Large intestine (tissue), 3 donors: Measurements from ENCODE around the gene LCE1F. TPM values are rescaled to one million over a fixed set of nuclear protein-coding genes. Genes with fewer than 3 reads are reported as not detected.

Source experiments
- DNase-seq, 2 donors: peaks; one replicate each; pipeline versions ENCODE4 v3.0.0 to v3.0.0-alpha.2; 2013
- H3K27ac ChIP-seq: one replicate; pipeline ENCODE4 v1.5.1; 2013; ENCODE audit warnings: low read length
- H3K27me3 ChIP-seq: 2 replicates; pipeline ENCODE4 v1.6.1; 2013; ENCODE audit warnings: low read length; ENCODE audit not compliant: control insufficient read depth, insufficient read depth
- H3K36me3 ChIP-seq: 2 replicates; pipeline ENCODE4 v1.6.1; 2013; ENCODE audit warnings: low read length; ENCODE audit not compliant: control insufficient read depth, insufficient read depth
- H3K4me1 ChIP-seq: one replicate; pipeline ENCODE4 v1.6.1; 2013; ENCODE audit warnings: low read length; ENCODE audit not compliant: control insufficient read depth, insufficient read depth
- H3K4me3 ChIP-seq: one replicate; pipeline ENCODE4 v1.5.1; 2013; ENCODE audit warnings: low read length
- H3K9me3 ChIP-seq: one replicate; pipeline ENCODE4 v1.6.1; 2013; ENCODE audit warnings: mild to moderate bottlenecking, low read depth, low read length, moderate library complexity; ENCODE audit not compliant: control insufficient read depth
- WGBS: methylation state at CpG from one replicate; pipeline ENCODE4 v1.1.5; 2013; ENCODE audit warnings: low lambda C conversion rate; ENCODE audit not compliant: insufficient coverage; 5-methylcytosine and 5-hydroxymethylcytosine counted together
- polyA plus RNA-seq: library from polyadenylated mRNA; unstranded; fragments of 120-200 nt; gene quantifications from one replicate; pipeline ENCODE4 v1.2.1, GENCODE V29; 2013

LCE1F gene
- polyA plus RNA-seq, 1 donor = not detected

GRCh38 chr1:152770411-152770810 is 4.5 kb upstream of the LCE1F start:
- no peaks in the 10 kb centered on the region for H3K9me3 ChIP-seq
- WGBS = no CpG with 5 or more reads among the region's 1 CpG
- no peaks in the 10 kb centered on the region for H3K4me1 ChIP-seq
- H3K27ac ChIP-seq = no peak overlapping the region
- no peaks in the 10 kb centered on the region for H3K36me3 ChIP-seq
- no peak overlapping the region for H3K4me3 ChIP-seq
- DNase-seq = no peak
- no peaks in the 10 kb centered on the region for H3K27me3 ChIP-seq

DNA sequence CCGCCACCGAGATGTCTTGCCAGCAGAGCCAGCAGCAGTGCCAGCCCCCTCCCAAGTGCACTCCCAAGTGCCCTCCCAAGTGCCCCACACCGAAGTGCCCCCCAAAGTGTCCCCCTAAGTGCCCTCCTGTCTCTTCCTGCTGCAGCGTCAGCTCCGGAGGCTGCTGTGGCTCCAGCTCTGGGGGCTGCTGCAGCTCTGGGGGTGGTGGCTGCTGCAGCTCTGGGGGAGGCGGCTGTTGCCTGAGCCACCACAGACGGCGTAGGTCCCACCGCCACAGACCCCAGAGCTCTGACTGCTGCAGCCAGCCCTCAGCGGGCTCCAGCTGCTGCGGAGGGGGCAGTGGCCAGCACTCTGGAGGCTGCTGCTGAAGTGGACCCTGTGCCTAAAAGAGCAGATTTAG is 1.4 kb downstream of the LCE1F start:
- Histone ChIP-seq H3K36me3 (no peaks in the 10 kb centered on the region), H3K4me1 (no peaks in the 10 kb centered on the region), H3K4me3 (no peak overlapping the region), H3K9me3 (no peaks in the 10 kb centered on the region), H3K27me3 (no peaks in the 10 kb centered on the region), H3K27ac (no peak overlapping the region)
- no peak for DNase-seq
- no CpG with 5 or more reads among the region's 11 CpGs for WGBS

DNA sequence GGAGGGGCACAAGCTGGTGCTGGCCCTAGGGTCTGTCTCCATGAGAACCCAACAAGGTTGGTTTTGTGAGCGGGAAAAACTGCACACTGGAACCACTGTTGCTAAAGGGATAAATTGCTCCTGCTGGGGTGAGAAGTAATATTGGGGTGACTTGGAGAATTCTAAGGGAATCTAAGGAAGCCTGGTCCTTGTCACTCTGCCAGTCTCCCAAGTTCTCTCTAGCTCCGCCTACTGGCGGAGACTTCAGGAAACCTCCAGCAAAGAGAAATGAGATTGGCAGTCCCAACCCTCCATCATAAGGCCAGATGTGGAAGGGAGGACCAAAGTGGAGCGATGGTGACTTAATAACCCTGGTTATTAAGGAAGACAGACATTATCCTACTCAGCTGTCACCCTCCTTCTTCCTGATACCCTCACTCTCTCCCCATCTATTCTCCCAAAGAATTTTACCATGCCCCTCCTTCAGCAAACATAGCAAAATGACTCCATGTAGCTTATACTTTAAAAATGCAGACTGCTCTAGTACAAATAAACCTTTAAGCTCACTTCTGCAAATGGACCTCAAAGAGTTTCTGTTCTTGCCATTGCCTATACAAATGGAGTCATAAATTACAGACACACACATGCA is 2.7 kb downstream of the LCE1F start:
- DNase-seq = no peak
- WGBS = no CpG with 5 or more reads among the region's 4 CpGs

DNA sequence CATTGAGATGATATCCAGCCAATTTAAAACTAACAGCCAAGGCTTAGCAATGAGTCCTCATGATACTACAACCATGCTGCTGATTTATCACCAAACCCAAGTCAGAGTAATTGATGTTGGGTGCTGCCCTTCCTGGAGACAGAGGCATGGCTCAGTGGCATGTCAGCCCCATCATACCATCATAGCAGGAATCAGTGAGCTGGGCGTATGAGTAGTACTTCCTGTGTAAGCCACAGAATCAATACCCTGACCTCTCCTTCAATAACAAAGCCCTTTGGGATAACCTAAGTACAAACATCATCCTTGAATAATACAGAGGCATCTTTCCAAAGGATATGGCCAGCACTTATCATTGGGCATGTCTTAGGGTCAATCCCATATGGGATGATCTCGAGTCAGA is 8.2 kb downstream of the LCE1F start:
- Histone ChIP-seq H3K27me3 (peaks cover 2% of the 10 kb centered on the region), H3K36me3 (no peaks in the 10 kb centered on the region), H3K9me3 (no peaks in the 10 kb centered on the region), H3K4me1 (no peaks in the 10 kb centered on the region), H3K4me3 (no peak overlapping the region), H3K27ac (no peak overlapping the region)
- no peak for DNase-seq
- WGBS = no CpG with 5 or more reads among the region's 2 CpGs

More for the DNA sequence above, 2.7 kb downstream of the LCE1F start:
- H3K27me3 ChIP-seq = no peaks in the 10 kb centered on the region
- H3K4me1 ChIP-seq = no peaks in the 10 kb centered on the region
- no peak overlapping the region for H3K27ac ChIP-seq
- no peaks in the 10 kb centered on the region for H3K9me3 ChIP-seq
- H3K4me3 ChIP-seq = no peak overlapping the region
- no peaks in the 10 kb centered on the region for H3K36me3 ChIP-seq

GRCh38 chr1:152786077-152786476 is 11.1 kb downstream of the LCE1F start, which contains the start of gene LCE1E:
LCE1E (plus strand) TSS chr1:152786257; CDS start chr1:152787300, 1,043 bp downstream.
- H3K4me1 ChIP-seq = no peaks in the 10 kb centered on the region
- peaks cover 2% of the 10 kb centered on the region for H3K27me3 ChIP-seq
- no CpG with 5 or more reads among the region's 2 CpGs for WGBS
- no peak for DNase-seq
- H3K36me3 ChIP-seq = no peaks in the 10 kb centered on the region
- H3K27ac ChIP-seq = no peak within 1 kb of the TSS
- no peaks in the 10 kb centered on the region for H3K9me3 ChIP-seq
- H3K4me3 ChIP-seq = no peak within 1 kb of the TSS

DNA sequence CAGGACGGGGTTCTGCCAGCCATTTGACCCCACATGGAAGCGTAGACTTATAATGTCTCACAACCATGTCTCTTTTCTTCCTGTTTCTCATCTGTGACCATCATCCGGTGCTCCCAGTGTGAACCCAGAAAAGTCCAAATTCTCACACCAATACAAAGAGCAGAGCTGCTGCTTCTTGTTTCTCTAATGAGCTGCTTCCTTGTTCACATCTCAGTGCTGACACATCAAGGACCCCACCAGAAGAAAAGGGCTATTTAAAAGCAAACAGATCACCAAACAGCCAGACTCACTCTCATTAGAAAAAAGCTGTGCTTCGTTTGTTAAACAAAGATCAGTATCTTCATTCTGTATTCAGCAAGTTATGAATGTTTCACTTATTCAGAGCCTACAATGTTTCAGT is 20.7 kb downstream of the LCE1F start:
- H3K4me1 ChIP-seq = no peaks in the 10 kb centered on the region
- no peaks in the 10 kb centered on the region for H3K9me3 ChIP-seq
- H3K27me3 ChIP-seq = no peaks in the 10 kb centered on the region
- no peaks in the 10 kb centered on the region for H3K36me3 ChIP-seq
- H3K27ac ChIP-seq = no peak overlapping the region
- WGBS = no CpG with 5 or more reads among the region's 4 CpGs
- no peak for DNase-seq
- H3K4me3 ChIP-seq = no peak overlapping the region

GRCh38 chr1:152796421-152796820 is 21.5 kb downstream of the LCE1F start, which contains the start of gene LCE1D:
LCE1D (plus strand) TSS chr1:152796721; CDS start chr1:152797795, 1,074 bp downstream.
- H3K36me3 ChIP-seq = no peaks in the 10 kb centered on the region
- no peak for DNase-seq
- H3K27me3 ChIP-seq = no peaks in the 10 kb centered on the region
- no peaks in the 10 kb centered on the region for H3K9me3 ChIP-seq
- H3K4me1 ChIP-seq = no peaks in the 10 kb centered on the region
- H3K27ac ChIP-seq = no peak within 1 kb of the TSS
- WGBS = no CpG with 5 or more reads among the region's 3 CpGs
- H3K4me3 ChIP-seq = no peak within 1 kb of the TSS

DNA sequence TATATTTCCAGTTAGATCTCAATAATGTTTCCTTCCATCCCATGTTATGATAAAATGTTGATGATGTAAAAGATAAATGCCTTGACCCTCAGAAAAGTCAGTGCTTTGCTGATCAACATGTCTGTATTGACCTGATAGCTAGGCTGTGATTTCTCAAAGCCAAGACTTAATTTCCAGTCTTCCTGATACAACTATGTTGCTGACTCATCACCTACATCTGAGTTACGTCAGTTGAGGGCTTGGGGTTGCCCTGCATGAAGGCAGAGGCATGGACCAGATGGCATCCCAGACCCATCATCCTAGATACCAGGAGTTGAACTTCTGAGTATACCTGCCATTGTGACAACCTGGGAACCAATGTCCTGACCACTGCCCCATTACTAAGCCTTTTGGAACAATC is 26.4 kb downstream of the LCE1F start:
- Histone ChIP-seq H3K9me3 (no peaks in the 10 kb centered on the region), H3K36me3 (no peaks in the 10 kb centered on the region), H3K27me3 (no peaks in the 10 kb centered on the region), H3K27ac (no peak overlapping the region), H3K4me1 (no peaks in the 10 kb centered on the region), H3K4me3 (no peak overlapping the region)
- no peak for DNase-seq
- WGBS = no CpG with 5 or more reads among the region's 1 CpG

GRCh38 chr1:152806576-152806975 is 31.6 kb downstream of the LCE1F start, which contains the start of gene LCE1C:
LCE1C (minus strand) TSS chr1:152806651; CDS start chr1:152805478, 1,173 bp downstream.
- Histone ChIP-seq H3K9me3 (no peaks in the 10 kb centered on the region), H3K36me3 (no peaks in the 10 kb centered on the region), H3K4me3 (no peak within 1 kb of the TSS), H3K27me3 (no peaks in the 10 kb centered on the region), H3K4me1 (no peaks in the 10 kb centered on the region), H3K27ac (no peak within 1 kb of the TSS)
- 20% methylated on average over 1 of the region's 3 CpGs for WGBS
- no peak for DNase-seq

GRCh38 chr1:152811050-152811449 is 36.1 kb downstream of the LCE1F start:
- Histone ChIP-seq H3K27me3 (no peaks in the 10 kb centered on the region), H3K36me3 (no peaks in the 10 kb centered on the region), H3K4me3 (no peak overlapping the region), H3K9me3 (no peaks in the 10 kb centered on the region), H3K27ac (no peak overlapping the region), H3K4me1 (no peaks in the 10 kb centered on the region)
- DNase-seq = no peak
- no CpG with 5 or more reads among the region's 2 CpGs for WGBS

DNA sequence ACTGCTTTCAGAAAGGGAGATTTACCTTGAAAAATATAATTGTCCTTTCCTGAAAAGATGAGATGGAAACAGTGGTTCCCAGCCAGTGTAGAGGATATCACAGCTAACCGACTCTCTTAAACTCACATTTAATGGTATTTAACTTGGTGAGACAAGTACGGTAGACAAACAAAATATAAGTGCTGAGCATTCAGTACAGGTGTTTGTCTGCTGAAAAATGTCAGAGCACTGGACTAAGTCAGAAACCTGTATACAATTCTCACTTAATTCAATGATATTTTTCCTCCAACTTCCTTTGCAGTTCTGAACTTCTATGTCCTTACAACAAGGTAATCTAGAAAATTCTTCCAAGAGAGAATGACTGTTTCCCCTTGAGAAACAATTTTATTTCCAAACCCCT is 36.7 kb downstream of the LCE1F start, which contains the start of gene LCE1B:
Gene LCE1B (plus strand): TSS at position 301 of the 400 bp plus-strand sequence. CDS start 476 bp downstream, outside the sequence.
- no peaks in the 10 kb centered on the region for H3K9me3 ChIP-seq
- DNase-seq = no peak
- WGBS = no CpG with 5 or more reads among the region's 2 CpGs
- no peak within 1 kb of the TSS for H3K27ac ChIP-seq
- H3K36me3 ChIP-seq = no peaks in the 10 kb centered on the region
- H3K4me3 ChIP-seq = no peak within 1 kb of the TSS
- H3K4me1 ChIP-seq = no peaks in the 10 kb centered on the region
- H3K27me3 ChIP-seq = no peaks in the 10 kb centered on the region
